MM.1S (cell line): Measurements from ENCODE around the gene CISD1.

ENCODE experiments used
- CTCF ChIP-seq: fragments of 300-600 bp; sonication (generic); IDR thresholded peaks from 2 replicates; pipeline ENCODE4 v1.5.1; 2016; ENCODE audit warnings: antibody characterized with exemption, low read length, mixed read lengths
- EZH2phosphoT487 ChIP-seq: fragments of 300-600 bp; sonication (generic); IDR thresholded peaks from 2 replicates; pipeline ENCODE4 v1.6.1; 2018; ENCODE audit warnings: antibody characterized with exemption, low read length

- TF ChIP-seq CTCF, result no peak
- TF ChIP-seq EZH2phosphoT487, result no peak
Measured at GRCh38 chr10:58335306-58336005, 66.5 kb downstream of the CISD1 start.
